ENCODE results near the gene GPATCH11.

Gene GPATCH11

GRCh38 chr2:37083873-37084794 lies at the start of gene GPATCH11, which contains the start of gene HEATR5B:
GPATCH11 (plus strand) TSS chr2:37084518; CDS start chr2:37088382, 3,864 bp downstream.
HEATR5B (minus strand) TSS chr2:37084372; CDS start chr2:37083414, 958 bp downstream.
- no peak for TF ChIP-seq CTCF (IDR thresholded peaks at IDR 0.05; ENCODE audit: low read depth, low read length, missing control alignments)
- peak within 1 kb of the TSS; percentile 93 for H3K4me3 ChIP-seq (ENCODE audit: low read depth, low read length)
- DNase-seq (ENCODE audit: low read depth), result peak; percentile 92

GRCh38 chr2:37037771-37038170 lies 46.5 kb upstream of the GPATCH11 start:
- no peak for TF ChIP-seq CTCF (IDR thresholded peaks at IDR 0.05; ENCODE audit: low read depth, low read length, missing control alignments)
- DNase-seq (ENCODE audit: low read depth), result no peak

GRCh38 chr2:37039580-37039979 lies 44.7 kb upstream of the GPATCH11 start:
- TF ChIP-seq CTCF (IDR thresholded peaks at IDR 0.05; ENCODE audit: low read depth, low read length, missing control alignments), result no peak
- H3K4me3 ChIP-seq (ENCODE audit: low read depth, low read length), result no peak overlapping the region
- DNase-seq (ENCODE audit: low read depth), result no peak

More at GRCh38 chr2:37037771-37038170, 46.5 kb upstream of the GPATCH11 start:
- no peak overlapping the region for H3K4me3 ChIP-seq (ENCODE audit: low read depth, low read length)

GRCh38 chr2:37052600-37053332 lies 31.6 kb upstream of the GPATCH11 start:
- no peak for DNase-seq (ENCODE audit: low read depth)
- TF ChIP-seq CTCF (IDR thresholded peaks at IDR 0.05; ENCODE audit: low read depth, low read length, missing control alignments), result no peak
- H3K4me3 ChIP-seq (ENCODE audit: low read depth, low read length), result no peak overlapping the region

- no peak overlapping the region for H3K4me3 ChIP-seq (ENCODE audit: low read depth, low read length)
- no peak for TF ChIP-seq CTCF (IDR thresholded peaks at IDR 0.05; ENCODE audit: low read depth, low read length, missing control alignments)
- DNase-seq (ENCODE audit: low read depth), result no peak
Observed at GRCh38 chr2:37059841-37060240, 24.5 kb upstream of the GPATCH11 start.

GRCh38 chr2:37060446-37060845 lies 23.9 kb upstream of the GPATCH11 start:
- no peak for DNase-seq (ENCODE audit: low read depth)
- TF ChIP-seq CTCF (IDR thresholded peaks at IDR 0.05; ENCODE audit: low read depth, low read length, missing control alignments), result no peak
- H3K4me3 ChIP-seq (ENCODE audit: low read depth, low read length), result no peak overlapping the region

Data from GM12864 (cell line).